ENCODE results near the gene MRPL40.

GRCh38 chr22:19442166-19442565 lies 9.8 kb downstream of the MRPL40 start:
- no peak for TF ChIP-seq CTCF (IDR thresholded peaks at IDR 0.05)
- TF ChIP-seq POLR2A (IDR thresholded peaks at IDR 0.05) = no peak
